ENCODE data around the gene SH3BP1. TPM values are rescaled to one million over a fixed set of nuclear protein-coding genes. Genes with fewer than 3 reads are reported as not detected.
"Not testable (repeated sequence)": the region's sequence is repeated elsewhere in the genome, so short reads cannot be mapped to it uniquely, and the experiment has no call there.

Gene SH3BP1
- total RNA-seq, 4 donors from 2014 or later: 7.4 to 26.2 (median 14.2) TPM

DNA sequence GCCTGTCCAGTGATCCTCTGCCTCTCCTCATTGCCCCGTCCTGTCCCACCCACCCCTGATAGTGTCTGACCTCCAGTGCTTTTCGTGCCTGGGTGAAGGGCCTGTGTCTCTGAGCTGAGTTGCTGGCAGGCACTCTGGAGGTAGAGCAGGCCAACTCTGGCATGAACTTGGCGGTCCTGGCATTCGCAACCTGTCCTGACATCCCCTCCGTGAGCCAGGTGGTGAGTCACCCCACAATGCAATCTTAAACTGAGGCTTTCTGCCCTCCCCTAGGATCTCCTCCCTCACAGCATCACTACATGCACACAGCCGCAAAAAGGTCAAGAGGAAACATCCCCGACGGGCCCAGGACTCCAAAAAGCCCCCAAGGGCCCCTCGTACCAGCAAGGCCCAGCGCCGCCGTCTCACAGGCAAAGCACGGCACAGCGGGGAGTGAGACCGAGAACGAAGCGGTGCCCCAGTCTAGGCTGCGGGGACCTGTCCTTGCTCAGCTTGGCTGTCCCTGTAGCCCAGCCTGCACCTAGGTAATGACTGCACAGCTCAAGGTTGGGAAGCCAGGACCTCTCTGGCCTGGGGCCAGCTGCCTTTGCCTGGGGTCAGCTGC lies 51.5 kb downstream of the SH3BP1 start:
- DNase-seq: no peak
- no peaks in the 10 kb centered on the region for H3K36me3 ChIP-seq
- H3K4me3 ChIP-seq: no peak overlapping the region
- H3K27me3 ChIP-seq: no peaks in the 10 kb centered on the region
- intact Hi-C loops (cut with DNase I; ENCODE audit: low total_unique reads): no loop called here
- H3K9me3 ChIP-seq: no peaks in the 10 kb centered on the region
- no peak for TF ChIP-seq POLR2A (IDR thresholded peaks at IDR 0.05)
- TF ChIP-seq, protein P1, sequence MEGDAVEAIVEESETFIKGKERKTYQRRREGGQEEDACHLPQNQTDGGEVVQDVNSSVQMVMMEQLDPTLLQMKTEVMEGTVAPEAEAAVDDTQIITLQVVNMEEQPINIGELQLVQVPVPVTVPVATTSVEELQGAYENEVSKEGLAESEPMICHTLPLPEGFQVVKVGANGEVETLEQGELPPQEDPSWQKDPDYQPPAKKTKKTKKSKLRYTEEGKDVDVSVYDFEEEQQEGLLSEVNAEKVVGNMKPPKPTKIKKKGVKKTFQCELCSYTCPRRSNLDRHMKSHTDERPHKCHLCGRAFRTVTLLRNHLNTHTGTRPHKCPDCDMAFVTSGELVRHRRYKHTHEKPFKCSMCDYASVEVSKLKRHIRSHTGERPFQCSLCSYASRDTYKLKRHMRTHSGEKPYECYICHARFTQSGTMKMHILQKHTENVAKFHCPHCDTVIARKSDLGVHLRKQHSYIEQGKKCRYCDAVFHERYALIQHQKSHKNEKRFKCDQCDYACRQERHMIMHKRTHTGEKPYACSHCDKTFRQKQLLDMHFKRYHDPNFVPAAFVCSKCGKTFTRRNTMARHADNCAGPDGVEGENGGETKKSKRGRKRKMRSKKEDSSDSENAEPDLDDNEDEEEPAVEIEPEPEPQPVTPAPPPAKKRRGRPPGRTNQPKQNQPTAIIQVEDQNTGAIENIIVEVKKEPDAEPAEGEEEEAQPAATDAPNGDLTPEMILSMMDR (IDR thresholded peaks at IDR 0.05): no peak
- H3K27ac ChIP-seq: no peak overlapping the region
- peaks cover 0 to 6% of the 10 kb centered on the region in 2 donors for H3K4me1 ChIP-seq

DNA sequence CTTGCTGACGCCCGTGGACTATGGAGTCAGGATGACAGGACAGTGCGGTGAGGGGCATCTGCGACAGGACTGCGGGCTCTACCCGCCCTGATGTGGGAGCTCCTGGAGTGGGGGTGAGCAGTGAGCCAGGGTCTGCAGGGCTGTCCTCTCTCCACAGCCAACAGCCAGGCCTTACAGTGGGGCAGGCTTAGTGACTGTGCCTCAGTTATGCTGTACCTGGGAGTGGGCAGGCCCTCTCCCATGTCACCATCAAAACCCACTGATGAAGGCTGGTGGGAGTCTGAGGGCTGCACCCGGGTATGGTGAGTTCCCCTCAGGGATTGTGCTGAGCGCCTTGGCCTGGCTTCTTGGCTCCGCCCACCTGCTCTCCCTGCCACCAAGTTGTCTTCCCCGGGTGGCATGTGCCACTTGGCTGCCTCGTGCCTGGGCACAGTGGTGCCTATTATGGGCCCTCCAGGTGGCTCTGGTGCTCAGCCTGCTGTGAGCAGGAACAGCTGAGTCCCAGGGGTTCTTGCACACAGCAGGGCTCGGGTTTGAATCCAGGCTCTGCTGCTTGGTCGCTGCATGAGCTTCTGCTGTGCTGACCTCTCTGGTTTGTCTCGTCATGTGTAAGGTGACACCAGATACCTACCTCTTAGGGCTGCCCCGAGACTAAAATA lies 53.3 kb downstream of the SH3BP1 start:
- no peak for DNase-seq
- TF ChIP-seq, protein P1 (IDR thresholded peaks at IDR 0.05): no peak
- TF ChIP-seq POLR2A (IDR thresholded peaks at IDR 0.05): no peak
- H3K27me3 ChIP-seq: no peaks in the 10 kb centered on the region
- no peak overlapping the region for H3K27ac ChIP-seq
- H3K4me1 ChIP-seq: peaks cover 0 to 3% of the 10 kb centered on the region in 2 donors
- intact Hi-C loops (cut with DNase I; ENCODE audit: low total_unique reads): no loop called here
- H3K4me3 ChIP-seq: no peak overlapping the region
- H3K9me3 ChIP-seq: no peaks in the 10 kb centered on the region
- H3K36me3 ChIP-seq: no peaks in the 10 kb centered on the region

DNA sequence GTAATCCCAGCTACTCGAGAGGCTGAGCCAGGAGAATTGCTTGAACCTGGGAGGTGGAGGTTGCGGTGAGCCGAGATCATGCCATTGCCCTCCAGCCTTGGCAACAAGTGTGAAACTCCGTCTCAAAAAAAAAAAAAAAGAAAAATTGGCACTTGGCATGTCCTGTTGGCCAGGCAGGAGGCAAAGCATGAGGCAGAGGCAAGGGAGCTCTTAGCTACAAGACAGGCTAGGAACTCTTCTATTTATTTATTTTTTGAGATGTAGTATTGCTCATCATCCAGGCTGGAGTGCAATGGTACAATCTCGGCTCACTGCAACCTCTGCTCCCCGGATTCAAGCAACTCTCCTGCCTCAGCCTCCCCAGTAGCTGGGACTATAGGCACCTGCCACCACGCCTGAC lies 54.7 kb downstream of the SH3BP1 start:
- H3K27me3 ChIP-seq; DNase-seq; H3K9me3 ChIP-seq; H3K4me3 ChIP-seq; H3K36me3 ChIP-seq; intact Hi-C loops (cut with DNase I; ENCODE audit: low total_unique reads); H3K27ac ChIP-seq; H3K4me1 ChIP-seq: not testable (repeated sequence)

DNA sequence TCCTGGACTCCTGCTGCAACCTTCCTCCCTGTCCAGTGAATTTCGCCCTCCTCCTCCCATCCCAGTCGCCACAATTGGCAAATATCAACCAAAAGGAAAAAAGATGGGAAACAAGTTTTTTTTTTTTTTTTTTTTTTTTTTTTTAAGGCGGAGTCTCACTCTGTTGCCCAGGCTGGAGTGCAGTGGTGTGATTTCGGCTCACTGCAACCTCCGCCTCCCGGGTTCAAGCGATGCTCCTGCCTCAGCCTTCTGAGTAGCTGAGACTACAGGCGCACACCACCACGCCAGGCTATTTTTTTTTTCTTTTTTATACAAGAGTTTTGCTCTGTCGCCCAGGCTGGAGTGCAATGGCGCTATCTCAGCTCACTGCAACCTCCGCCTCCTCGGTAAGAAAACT lies 56.8 kb downstream of the SH3BP1 start:
- DNase-seq; H3K27me3 ChIP-seq; intact Hi-C loops (cut with DNase I; ENCODE audit: low total_unique reads); H3K4me1 ChIP-seq; H3K9me3 ChIP-seq; H3K36me3 ChIP-seq; H3K4me3 ChIP-seq: not testable (repeated sequence)
- peak overlapping the region in 1 of 2 donors; percentile 61 for H3K27ac ChIP-seq

DNA sequence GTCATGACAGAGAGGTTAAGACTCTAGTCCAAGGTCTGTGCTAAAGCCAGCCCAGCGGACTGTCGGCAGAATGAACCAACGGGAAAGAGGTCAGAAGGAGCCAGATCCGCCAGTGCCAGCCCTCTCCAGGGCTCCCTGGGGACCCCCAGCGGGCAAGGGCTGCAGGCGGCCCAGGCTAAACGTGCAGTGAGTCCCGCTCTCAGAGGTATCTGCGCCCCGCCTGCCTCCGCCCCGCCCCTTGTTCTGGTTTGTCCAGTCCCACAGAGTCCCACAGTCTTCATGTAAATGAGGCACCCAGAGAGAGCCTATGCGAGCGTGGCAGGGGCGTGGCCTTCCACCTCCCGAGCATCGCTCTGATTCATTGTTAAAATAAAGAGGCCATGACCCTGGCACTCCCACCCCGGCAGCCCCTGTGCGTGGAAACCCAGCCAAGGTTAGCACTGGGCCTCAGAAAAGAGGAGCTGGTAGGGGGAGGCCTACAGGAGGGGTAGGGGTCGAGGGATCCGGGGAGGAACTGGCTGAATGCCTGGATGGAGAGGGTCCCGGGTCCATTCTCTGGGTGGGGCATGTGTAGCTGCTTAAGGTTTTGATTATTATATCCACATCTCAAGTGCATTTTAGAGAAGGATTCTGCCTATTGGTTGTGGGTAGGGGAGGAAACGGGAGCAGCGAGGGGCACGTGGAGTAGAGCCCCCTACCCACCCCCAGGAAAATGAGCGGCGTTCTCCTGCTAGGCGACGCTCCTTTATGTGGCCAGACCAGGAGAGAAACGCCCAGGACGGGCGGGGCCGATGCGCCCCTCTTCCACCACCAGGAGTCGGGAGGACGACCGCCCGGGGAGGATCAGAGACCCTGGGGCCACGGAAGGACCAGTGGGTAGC lies 57.4 kb downstream of the SH3BP1 start, which contains the start of gene TRIOBP:
TRIOBP (plus strand) TSS at position 392 of the 881 bp plus-strand sequence. CDS start 4,318 bp downstream, outside the sequence.
- Histone ChIP-seq H3K36me3 (no peaks in the 10 kb centered on the region), H3K9me3 (no peaks in the 10 kb centered on the region), H3K4me3 (no peak within 1 kb of the TSS), H3K27me3 (no peaks in the 10 kb centered on the region), H3K4me1 (peaks cover 0 to 3% of the 10 kb centered on the region in 2 donors), H3K27ac (peak within 1 kb of the TSS in 1 of 2 donors; percentile 61)
- intact Hi-C loops (cut with DNase I; ENCODE audit: low total_unique reads): no loop called here
- DNase-seq: peak; percentile 91 to 94
- TF ChIP-seq, protein P1 (IDR thresholded peaks at IDR 0.05): peak; percentile 21 to 67 (median 58)
- TF ChIP-seq POLR2A (IDR thresholded peaks at IDR 0.05): no peak

DNA sequence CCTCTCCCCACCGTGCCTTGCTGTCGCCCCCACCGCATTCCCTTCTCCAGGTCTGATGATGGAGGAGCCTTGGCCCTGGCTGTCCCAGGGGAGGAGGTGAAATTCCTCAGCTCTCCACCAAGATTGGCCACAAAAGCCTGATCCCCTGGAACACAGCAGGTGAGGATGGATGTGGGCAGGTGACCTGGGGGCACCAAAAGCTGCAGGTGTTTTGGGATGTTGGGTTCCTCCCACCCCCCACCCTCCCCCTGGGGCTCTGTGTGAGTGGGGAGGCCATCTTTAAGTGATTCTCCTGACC lies 58.0 kb downstream of the SH3BP1 start:
- DNase-seq: no peak
- Histone ChIP-seq H3K9me3 (no peaks in the 10 kb centered on the region), H3K4me3 (no peak overlapping the region), H3K27ac (peak overlapping the region in 1 of 2 donors; percentile 61), H3K36me3 (no peaks in the 10 kb centered on the region), H3K27me3 (no peaks in the 10 kb centered on the region), H3K4me1 (peaks cover 0 to 3% of the 10 kb centered on the region in 2 donors)
- no peak for TF ChIP-seq POLR2A (IDR thresholded peaks at IDR 0.05)
- TF ChIP-seq, protein P1 (IDR thresholded peaks at IDR 0.05): no peak
- intact Hi-C loops (cut with DNase I; ENCODE audit: low total_unique reads): no loop called here

All from uterus (tissue), 4 donors.